GM19035 (cell line): Measurements from ENCODE around the gene NUDT1.
"Not testable (repeated sequence)": the region's sequence is repeated elsewhere in the genome, so short reads cannot be mapped to it uniquely, and the experiment has no call there.

Experiments used
- ATAC-seq: cut with Tn5 transposase; IDR thresholded peaks from one replicate; pipeline ENCODE4 v1.9.1; 2021; ENCODE audit not compliant: unreplicated experiment

NUDT1 gene

DNA sequence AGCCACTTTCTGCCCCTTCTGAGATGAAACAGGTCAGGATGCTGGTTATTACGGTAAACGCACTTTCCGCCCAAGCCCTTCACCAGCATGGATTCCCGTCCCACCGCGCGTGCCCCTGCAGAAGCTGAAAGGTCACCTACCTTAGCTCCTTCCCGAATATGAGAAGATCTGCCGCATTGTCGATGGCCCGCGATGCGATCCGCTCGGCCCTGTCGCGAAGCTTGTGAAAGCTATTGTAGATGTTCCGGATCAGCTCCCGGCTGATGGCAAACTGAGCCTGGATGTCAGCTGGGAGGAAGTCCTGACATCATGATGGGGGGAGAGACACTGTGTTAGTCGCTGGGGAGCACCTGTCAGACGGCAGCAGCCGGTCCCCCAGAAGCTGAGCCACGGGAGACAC, 22.1 kb downstream of the NUDT1 start:
- ATAC-seq: no peak

GRCh38 chr7:2266911-2267310, 24.9 kb downstream of the NUDT1 start:
- no peak for ATAC-seq

DNA sequence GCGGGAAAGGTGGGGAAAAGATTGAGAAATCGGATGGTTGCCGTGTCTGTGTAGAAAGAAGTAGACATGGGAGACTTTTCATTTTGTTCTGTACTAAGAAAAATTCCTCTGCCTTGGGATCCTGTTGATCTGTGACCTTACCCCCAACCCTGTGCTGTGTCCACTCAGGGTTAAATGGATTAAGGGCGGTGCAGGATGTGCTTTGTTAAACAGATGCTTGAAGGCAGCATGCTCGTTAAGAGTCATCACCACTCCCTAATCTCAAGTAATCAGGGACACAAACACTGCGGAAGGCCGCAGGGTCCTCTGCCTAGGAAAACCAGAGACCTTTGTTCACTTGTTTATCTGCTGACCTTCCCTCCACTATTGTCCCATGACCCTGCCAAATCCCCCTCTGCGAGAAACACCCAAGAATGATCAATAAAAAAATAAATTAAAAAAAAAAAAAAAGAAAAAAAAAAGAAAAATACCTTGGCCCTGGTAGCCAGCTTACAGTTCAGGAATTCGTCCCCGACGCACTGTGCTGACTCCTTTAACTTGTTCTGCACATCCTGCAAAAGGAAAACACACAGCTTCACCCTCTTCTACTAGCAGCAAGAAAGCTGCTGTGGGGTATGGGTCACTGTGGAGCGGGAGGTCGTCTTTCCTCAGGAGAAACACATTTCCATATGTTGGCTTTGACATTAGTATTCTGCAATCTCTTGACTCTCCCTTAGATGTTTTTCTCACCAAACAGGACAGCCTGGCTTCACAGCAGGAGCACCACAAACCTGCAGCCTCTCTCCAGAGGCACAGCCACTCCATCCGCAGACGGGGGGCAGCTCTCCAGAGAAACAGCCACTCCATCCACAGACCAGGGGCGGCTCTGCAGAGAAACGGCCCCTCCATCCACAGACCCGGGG, 27.3 kb downstream of the NUDT1 start:
- not testable (repeated sequence) for ATAC-seq

GRCh38 chr7:2269991-2270460, 28.0 kb downstream of the NUDT1 start:
- ATAC-seq: no peak

DNA sequence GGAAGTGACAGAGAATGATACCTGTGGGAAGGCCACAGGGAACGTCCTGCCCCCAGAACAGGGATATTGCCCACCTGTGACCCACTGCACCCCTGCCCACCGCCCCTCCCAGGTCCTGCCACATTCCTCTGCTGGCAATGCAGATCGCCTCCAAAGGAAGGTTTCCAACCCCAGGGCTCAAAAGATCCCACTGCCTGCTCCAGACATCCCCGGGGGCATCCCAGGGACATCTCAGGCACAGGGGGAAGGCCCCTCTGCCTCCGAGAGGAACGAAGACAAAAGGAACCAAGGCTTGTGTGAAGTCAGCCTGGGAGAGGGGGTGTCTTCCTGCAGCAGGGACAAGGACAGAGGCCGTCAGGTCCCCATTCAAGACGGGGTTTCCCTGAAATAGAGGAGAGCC, 28.5 kb downstream of the NUDT1 start:
- no peak for ATAC-seq

GRCh38 chr7:2271273-2272026, 29.4 kb downstream of the NUDT1 start:
- no peak for ATAC-seq

DNA sequence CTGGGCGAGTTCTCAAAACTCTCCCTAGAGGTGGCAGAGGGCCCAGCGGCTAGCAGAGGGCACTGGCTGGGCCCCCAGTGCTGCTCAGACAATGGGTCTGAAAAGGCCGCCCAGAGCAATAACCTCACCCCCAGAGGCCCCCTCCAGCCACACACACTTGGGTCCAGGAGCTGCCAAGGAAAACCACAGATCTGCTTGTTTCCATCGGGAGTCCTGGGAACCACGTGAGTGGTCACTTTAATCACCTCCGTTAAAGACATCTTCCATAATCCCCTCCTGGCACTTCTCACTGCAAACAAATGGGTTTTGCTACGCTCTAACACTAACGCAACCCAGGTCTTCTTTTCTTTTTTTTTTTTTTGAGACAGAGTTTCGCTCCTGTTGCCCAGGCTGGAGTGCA, 30.0 kb downstream of the NUDT1 start:
- no peak for ATAC-seq

GRCh38 chr7:2273866-2274265, 31.8 kb downstream of the NUDT1 start:
- ATAC-seq: no peak

GRCh38 chr7:2274666-2275065, 32.6 kb downstream of the NUDT1 start:
- no peak for ATAC-seq

- ATAC-seq: no peak
Measured at GRCh38 chr7:2275101-2275500, 33.1 kb downstream of the NUDT1 start.

DNA sequence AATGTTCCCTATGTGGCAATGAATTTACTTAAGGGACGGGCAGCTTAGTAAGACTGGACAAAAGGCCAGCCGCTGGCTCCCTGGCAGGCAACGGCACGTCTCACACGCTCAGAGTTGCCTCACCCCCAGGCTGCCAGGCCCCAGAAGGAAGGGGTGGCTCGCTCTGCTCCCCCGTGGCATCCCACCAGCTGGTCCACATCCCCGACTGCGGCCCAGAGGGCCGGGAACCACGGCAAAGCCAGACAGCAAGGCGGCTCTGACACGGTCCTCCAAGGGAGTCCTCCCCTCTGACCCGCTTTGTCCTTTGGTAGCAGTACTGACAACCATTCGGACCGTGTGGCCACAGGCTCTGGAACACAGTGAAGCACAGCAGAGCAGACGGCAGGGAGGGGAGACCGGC, 34.1 kb downstream of the NUDT1 start:
- ATAC-seq: no peak

GRCh38 chr7:2278026-2278425, 36.0 kb downstream of the NUDT1 start:
- no peak for ATAC-seq

- no peak for ATAC-seq
Measured at GRCh38 chr7:2279896-2280295, 37.9 kb downstream of the NUDT1 start.

DNA sequence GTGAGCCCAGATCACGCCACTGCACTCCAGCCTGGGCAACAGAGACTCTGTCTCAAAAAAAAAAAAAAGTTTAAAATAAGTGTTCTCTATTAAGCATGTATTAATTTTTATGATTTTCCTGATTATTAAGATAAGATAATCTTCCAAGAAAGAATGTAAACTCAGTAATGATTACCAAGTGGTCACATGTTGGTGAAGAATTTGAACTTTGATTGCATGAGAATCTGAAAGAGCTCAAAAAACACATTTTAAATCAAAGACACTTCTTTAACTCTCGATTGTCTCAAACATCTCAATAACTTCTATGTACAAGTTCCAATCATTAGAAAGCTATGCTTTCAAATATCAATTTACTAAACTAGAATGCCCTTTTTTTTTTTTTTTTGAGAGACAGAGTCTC, 38.4 kb downstream of the NUDT1 start:
- ATAC-seq: no peak

- ATAC-seq: no peak
Measured at GRCh38 chr7:2281541-2281940, 39.5 kb downstream of the NUDT1 start.

DNA sequence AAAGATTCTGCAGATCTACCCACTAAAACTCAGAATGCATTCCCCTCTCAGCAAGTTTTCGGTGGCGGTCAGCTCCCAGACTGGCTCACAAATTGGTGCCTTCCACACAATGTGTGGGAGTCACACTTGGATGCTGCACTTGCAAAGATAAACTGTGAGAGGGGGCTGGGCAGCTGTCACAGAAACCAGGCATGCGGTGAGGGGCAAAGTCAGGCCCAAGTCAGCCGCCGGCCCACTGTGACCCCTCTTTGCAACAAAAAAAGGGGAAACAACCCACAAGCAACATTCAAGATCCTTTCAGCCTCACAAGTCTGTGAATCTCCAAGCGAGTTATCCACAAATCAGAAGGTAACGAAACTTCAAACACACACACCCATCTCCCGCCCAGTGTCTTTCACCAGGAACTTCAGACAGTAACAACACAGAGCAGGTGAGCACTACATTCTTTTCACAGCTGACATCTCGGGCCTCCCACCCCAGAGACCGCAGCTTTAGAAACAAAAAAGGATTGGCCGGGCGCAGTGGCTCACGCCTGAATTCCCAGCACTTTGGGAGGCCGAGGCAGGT, 40.2 kb downstream of the NUDT1 start:
- no peak for ATAC-seq

- ATAC-seq: no peak
Measured at GRCh38 chr7:2283074-2283473, 41.0 kb downstream of the NUDT1 start.

- peak; percentile 28 for ATAC-seq
Measured at GRCh38 chr7:2287745-2288144, 45.7 kb downstream of the NUDT1 start.

GRCh38 chr7:2288503-2288902, 46.5 kb downstream of the NUDT1 start:
- peak; percentile 71 for ATAC-seq

GRCh38 chr7:2289111-2289586, 47.1 kb downstream of the NUDT1 start:
- ATAC-seq: no peak

DNA sequence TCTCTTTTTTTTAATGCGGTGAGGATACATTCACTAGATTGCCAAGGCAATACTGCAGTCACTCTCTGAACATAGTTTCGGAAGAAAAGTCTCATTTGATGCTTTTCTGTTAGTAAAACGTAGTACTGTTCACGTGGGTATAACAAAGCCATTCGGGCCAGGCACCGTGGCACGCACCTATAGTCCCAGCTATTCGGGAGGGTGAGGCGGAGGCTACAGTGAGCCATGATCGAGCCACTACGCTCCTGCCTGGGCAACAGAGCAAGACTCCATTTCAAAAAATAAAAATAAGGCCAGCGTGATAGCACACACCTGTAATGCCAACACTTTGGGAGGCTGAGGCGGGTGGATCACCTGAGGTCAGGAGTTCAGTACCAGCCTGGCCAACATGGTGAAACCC, 47.6 kb downstream of the NUDT1 start:
- no peak for ATAC-seq

DNA sequence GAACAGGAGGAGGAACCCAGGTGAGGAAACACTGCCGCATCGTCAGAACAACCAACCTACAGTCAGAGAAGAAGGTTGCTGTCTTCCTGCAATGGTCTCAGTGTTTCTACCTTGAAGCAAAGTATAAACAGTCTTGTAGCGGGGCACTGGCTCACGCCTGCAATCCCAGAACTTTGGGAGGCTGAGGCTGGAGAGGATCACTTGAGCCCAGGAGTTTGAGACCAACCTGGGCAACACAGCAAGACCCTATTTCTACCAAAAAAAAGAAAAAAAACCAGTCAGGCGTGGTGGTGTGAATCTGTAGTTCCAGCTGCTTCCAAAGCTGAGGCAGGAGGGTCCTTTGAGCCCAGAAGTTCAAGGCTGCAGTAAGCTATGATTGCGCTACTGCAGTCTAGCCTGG, 48.9 kb downstream of the NUDT1 start:
- ATAC-seq: no peak
